DMS114 treated with DMSO at 0.1 percent for 48 hours (cell line): Measurements from ENCODE around the gene FNTB.
"Not testable (repeated sequence)": the region's sequence is repeated elsewhere in the genome, so short reads cannot be mapped to it uniquely, and the experiment has no call there.

Source experiments
- DNase-seq: peaks from one replicate; lab custom pipeline; 2025; ENCODE audit not compliant: unreplicated experiment; lab: John Stamatoyannopoulos, UW

The FNTB gene

GRCh38 chr14:65011538-65011937, 24.8 kb downstream of the FNTB start:
- no peak for DNase-seq

DNA sequence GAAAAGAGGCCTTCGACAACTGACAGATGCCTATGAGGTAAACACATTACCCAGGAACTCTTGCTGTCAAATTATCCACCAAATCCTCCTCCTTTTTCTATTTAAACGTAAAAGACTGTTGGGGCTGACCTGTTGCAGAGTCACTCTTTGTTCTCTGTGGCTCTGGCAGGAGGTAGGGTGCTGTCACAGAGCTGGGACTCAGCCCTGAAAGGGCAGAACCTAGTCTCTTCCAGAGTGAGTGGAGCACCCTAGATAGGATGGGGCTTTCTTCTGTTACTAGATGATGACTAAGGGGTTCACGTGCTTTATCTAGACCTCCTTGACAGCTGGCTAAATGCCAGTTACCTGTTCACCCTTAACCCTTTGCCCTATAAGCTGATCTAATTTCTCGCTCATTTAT, 25.7 kb downstream of the FNTB start:
- DNase-seq: no peak

GRCh38 chr14:65015391-65015790, 28.7 kb downstream of the FNTB start:
- no peak for DNase-seq

DNA sequence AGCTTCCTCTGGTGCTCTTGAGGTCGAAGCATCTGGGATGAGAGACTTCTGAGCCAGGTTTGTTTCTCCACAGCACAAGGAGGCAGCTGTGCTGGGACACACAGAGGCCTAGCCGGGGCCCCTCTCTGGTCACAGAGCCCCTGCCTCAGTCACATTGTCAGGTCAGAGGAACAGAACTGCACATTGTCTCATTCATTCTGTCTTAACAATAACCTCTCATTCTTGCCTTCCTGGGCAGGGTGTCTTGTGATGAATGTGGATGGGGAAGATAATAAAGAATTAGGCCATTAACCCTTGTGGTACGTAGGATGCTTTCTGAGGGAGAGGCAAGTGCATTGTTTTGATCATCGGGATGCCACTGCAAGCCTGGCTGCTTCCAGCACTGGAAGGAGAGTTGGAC, 29.8 kb downstream of the FNTB start:
- no peak for DNase-seq

DNA sequence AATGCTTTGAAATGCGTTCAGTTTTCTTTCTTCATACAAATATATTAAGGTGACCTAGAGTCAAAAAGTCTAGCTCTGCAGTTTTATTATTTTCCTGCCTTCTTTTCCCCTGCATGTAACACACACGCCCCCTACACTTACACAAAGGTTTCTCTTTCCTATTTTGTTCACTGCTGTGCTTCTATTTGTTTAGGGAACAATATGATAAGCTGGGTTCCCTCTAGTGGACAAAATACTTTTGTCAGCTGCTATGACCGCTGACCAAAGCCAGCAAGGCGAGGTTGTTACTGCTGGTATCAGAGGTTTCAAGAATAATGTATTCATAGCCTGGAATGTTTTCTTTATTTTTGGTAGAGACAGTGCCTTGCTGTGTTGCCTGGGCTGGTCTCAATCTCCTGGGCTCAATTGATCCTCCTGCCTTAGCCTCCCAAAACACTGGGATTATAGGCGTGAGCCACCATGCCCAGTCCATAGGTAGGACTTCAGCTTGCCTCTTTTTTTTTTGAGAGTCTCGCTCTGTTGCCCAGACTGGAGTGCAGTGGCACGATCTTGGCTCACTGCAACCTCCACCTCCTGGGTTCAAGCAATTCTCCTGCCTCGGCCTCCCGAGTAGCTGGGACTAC, 33.4 kb downstream of the FNTB start:
- peak; percentile 76 for DNase-seq

- DNase-seq: no peak
These were observed 38.3 kb downstream of the FNTB start for GRCh38 chr14:65024957-65025356.

- no peak for DNase-seq
These were observed 39.1 kb downstream of the FNTB start for GRCh38 chr14:65025818-65026217.

DNA sequence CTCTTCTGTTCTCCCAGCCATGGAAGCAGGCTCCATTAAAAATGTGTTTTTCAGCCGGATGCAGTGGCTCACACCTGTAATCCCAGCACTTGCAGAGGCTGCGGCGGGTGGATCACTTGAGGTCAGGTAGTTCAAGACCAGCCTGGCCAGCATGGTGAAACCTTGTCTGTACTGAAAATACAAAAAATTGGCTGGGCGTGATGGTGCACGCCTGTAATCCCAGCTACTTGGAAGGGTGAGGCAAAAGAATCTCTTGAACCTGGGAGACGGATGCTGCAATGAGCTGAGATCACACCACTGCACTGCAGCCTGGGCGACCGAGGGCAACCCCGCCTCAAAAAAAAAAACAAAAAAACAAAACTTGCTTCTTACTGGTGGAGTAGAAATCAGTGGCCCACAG, 39.8 kb downstream of the FNTB start:
- DNase-seq: no peak

DNA sequence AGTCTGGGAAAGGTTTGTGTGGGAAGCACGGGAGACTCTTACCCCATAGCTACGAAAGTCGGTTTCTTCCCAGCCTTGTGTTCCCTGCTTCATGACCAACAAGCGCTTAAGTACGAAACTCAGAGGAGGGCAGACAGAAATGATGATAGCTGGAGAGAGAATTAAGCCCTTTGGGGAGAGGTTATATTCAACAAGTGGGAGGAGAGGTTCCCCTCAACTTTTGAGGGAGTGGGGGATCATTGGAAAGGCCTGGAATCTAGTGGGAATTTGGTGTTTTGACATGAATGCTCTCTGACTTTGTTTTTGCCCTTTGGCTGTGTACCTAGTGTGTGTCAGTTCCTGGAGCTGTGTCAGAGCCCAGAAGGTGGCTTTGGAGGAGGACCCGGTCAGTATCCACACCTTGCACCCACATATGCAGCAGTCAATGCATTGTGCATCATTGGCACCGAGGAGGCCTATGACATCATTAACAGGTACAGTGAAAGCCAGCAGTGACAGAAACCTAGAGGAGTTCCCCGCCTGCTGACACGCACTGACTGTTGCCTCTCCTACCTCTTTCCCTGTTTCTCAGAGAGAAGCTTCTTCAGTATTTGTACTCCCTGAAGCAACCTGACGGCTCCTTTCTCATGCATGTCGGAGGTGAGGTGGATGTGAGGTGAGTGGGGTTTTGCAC, 40.6 kb downstream of the FNTB start:
- no peak for DNase-seq

GRCh38 chr14:65028937-65029336, 42.2 kb downstream of the FNTB start:
- DNase-seq: no peak

DNA sequence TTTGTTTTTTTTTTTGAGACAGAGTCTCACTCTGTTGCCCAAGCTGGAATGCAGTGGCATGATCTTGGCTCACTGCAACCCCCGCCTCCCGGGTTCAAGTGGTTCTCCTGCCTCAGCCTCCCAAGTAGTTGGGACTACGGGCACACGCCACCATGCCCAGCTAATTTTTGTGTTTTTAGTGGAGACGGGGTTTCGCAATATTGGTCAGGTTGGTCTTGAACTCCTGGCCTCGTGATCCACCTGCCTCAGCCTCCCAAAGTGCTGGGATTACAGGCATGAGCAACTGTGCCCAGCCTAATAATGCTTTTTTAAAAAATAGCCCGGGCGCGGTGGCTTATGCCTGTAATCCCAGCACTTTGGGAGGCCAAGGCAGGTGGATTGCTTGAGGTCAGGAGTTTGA, 44.6 kb downstream of the FNTB start:
- DNase-seq: not testable (repeated sequence)

GRCh38 chr14:65032319-65032718, 45.6 kb downstream of the FNTB start:
- no peak for DNase-seq

GRCh38 chr14:65033181-65033580, 46.5 kb downstream of the FNTB start:
- DNase-seq: no peak

DNA sequence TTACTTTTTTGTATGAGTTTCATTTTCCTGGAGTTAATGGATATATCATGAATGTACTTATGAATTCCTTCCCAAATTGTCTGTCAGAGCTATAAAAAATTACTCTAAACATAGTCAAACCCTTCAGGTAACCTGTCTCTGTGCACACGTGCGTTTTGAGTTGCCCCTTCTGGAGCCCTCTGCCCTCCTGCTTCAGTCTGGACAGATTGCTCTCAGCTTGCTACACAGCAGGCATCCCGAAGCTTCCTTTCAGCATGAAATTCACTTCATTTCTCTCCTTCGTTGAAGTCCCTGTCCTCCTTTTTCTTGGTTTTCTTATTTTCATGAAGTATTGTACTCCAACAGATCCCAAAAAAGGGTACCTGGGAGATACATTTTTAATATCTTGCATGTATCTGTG, 47.3 kb downstream of the FNTB start:
- no peak for DNase-seq

GRCh38 chr14:65035049-65035448, 48.4 kb downstream of the FNTB start:
- DNase-seq: no peak

- DNase-seq: no peak
These were observed 52.3 kb downstream of the FNTB start for GRCh38 chr14:65038966-65039365.

- no peak for DNase-seq
These were observed 54.2 kb downstream of the FNTB start for GRCh38 chr14:65040666-65041433.

DNA sequence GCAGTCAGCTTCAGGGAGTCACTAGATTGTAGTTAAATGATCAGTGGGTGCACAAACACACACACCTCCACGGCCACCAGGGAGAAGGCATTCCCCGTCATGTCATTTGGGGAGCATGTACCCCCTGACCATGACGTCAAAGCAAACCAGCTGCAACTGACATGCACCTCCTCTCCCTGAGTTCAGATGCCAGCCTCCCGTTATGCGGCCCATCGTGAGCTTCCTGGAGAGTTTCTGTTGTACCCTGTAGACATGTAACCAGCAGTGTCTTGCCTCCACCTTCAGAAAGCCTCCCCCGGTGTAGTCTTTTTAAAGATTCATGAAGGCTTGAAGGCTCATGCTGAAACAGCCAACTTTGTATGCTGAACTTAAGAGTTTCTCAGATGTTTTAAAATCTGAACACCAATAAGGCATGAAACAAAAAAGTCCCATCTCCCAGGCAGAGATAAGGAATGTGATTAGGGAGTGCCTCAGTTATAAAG, 54.8 kb downstream of the FNTB start:
- DNase-seq: no peak

- no peak for DNase-seq
These were observed 55.6 kb downstream of the FNTB start for GRCh38 chr14:65042296-65042695.

GRCh38 chr14:65042731-65043372, 56.2 kb downstream of the FNTB start:
- DNase-seq: no peak

DNA sequence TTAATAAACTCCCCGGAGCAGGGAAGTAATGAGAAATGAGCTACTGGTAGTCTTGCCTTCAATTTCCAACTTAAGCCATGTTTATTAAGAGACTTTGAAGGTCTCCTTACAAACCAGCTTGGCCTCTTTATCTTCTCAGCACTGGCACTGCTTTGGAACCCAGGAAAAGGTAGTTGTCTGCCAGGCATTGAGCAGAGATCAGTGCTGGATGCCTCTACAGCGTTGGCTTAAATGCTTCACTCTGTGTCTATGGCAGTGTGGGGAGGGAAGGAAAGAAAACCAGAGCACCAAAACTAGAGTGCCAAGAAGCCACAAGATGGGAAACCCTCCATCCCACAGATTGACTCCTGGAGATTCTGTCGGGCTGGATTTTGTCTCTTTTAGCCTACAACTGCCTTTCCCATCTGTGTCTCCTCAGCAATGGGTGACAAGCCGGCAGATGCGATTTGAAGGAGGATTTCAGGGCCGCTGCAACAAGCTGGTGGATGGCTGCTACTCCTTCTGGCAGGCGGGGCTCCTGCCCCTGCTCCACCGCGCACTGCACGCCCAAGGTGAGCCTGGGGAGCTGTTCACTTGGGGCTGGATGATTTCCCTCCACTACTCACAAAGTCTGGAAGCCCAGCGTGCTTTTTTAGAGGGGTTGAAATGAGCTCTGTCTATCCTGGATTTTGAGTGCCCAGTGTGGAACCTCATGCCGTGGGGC, 57.3 kb downstream of the FNTB start:
- DNase-seq: no peak
